PC-9 (cell line): ENCODE measurements around the gene SLC66A1. TPM values are rescaled to one million over a fixed set of nuclear protein-coding genes. Genes with fewer than 3 reads are reported as not detected.

Experiments used
- BruUV-seq: library from RNA; stranded (reverse); fragments of 400-500 nt; replicated peaks from 2 replicates; lab custom pipeline; 2021; lab: Mats Ljungman, UMichigan
- CTCF ChIA-PET: fragments of 300-600 bp; sonication (Branson Sonifier 250); formaldehyde crosslinking; loops from one replicate; lab custom pipeline; 2022; ENCODE audit warnings: antibody characterized with exemption; lab: Charles Lee
- POLR2A ChIA-PET: fragments of 300-600 bp; sonication (Branson Sonifier 250); formaldehyde crosslinking; loops from one replicate; lab custom pipeline; 2022; ENCODE audit warnings: antibody characterized with exemption; ENCODE audit not compliant: unreplicated experiment; lab: Charles Lee
- DNase-seq, 2 experiments: peaks; one replicate each; pipeline versions ENCODE4 v3.0.0 to v3.0.0-alpha.2; 2015 to 2022; ENCODE audit warnings: mixed read lengths in 1 of 2
- H2AFZ ChIP-seq: fragments of 200-600 bp; sonication (generic); 2 replicates; pipeline ENCODE4 v1.8.1; 2017; ENCODE audit warnings: antibody characterized with exemption
- H3F3A ChIP-seq: fragments of 200-600 bp; sonication (generic); 2 replicates; pipeline ENCODE4 v1.8.1; 2017; ENCODE audit warnings: antibody characterized with exemption, mild to moderate bottlenecking, low read depth; ENCODE audit not compliant: insufficient read depth
- H3K27ac ChIP-seq: fragments of 200-600 bp; sonication (generic); 2 replicates; pipeline ENCODE4 v1.6.1; 2016; ENCODE audit warnings: mixed run types
- H3K27me3 ChIP-seq: fragments of 200-600 bp; sonication (generic); 2 replicates; pipeline ENCODE4 v1.6.1; 2016; ENCODE audit warnings: low read depth, mixed run types; ENCODE audit not compliant: insufficient read depth
- H3K36me3 ChIP-seq: fragments of 200-600 bp; sonication (generic); 2 replicates; pipeline ENCODE4 v1.6.1; 2016; ENCODE audit warnings: low read depth, mixed run types
- H3K4me1 ChIP-seq: fragments of 200-600 bp; sonication (generic); replicated peaks from 2 replicates; pipeline ENCODE4 v1.6.1; 2016; ENCODE audit warnings: mixed run types; ENCODE audit not compliant: insufficient read depth
- H3K4me2 ChIP-seq: fragments of 200-600 bp; sonication (generic); 2 replicates; pipeline ENCODE4 v1.6.1; 2017; ENCODE audit warnings: mixed run types
- H3K4me3 ChIP-seq: fragments of 200-600 bp; sonication (generic); 2 replicates; pipeline ENCODE4 v1.6.1; 2016; ENCODE audit warnings: mixed run types
- H3K79me2 ChIP-seq: fragments of 200-600 bp; sonication (generic); 2 replicates; pipeline ENCODE4 v1.6.1; 2017; ENCODE audit warnings: low read depth, mixed run types
- H3K9me2 ChIP-seq: fragments of 200-600 bp; sonication (generic); 2 replicates; pipeline ENCODE4 v1.8.1; 2017; ENCODE audit warnings: mild to moderate bottlenecking; ENCODE audit not compliant: insufficient read depth
- H3K9me3 ChIP-seq: fragments of 200-600 bp; sonication (generic); 2 replicates; pipeline ENCODE4 v1.8.1; 2016; ENCODE audit warnings: low read depth; ENCODE audit not compliant: insufficient read depth
- H4K20me1 ChIP-seq: fragments of 200-600 bp; sonication (generic); 2 replicates; pipeline ENCODE4 v1.8.1; 2017; ENCODE audit not compliant: insufficient read depth
- CTCF ChIP-seq: fragments of 200-600 bp; sonication (generic); conservative IDR thresholded peaks from 2 replicates; pipeline ENCODE4 v1.6.1; 2017; ENCODE audit warnings: mixed run types, antibody characterized with exemption, mild to moderate bottlenecking, moderate library complexity
- EZH2 ChIP-seq: fragments of 200-600 bp; sonication (generic); IDR thresholded peaks from 2 replicates; pipeline ENCODE4 v1.8.0; 2017; ENCODE audit warnings: antibody characterized with exemption, low read depth
- intact Hi-C: fragments of 100-400 bp; cut with micrococcal nuclease; formaldehyde crosslinking; loops from one replicate; pipeline ENCODE4 v1.10.0; 2022; ENCODE audit not compliant: unreplicated experiment
- total RNA-seq: library from RNA; stranded (reverse); gene quantifications from 2 replicates; pipeline ENCODE4 v1.2.3, GENCODE V29; 2021

The SLC66A1 gene
- total RNA-seq, 1 experiment from 2014 or later: 13.8 TPM

GRCh38 chr1:19329611-19330010 is 17.5 kb downstream of the SLC66A1 start:
- H3K9me3 ChIP-seq: no peaks in the 10 kb centered on the region
- no peaks in the 10 kb centered on the region; the same call in 1 of the 2 replicates for H3K4me1 ChIP-seq
- no peaks in the 10 kb centered on the region for H4K20me1 ChIP-seq
- H2AFZ ChIP-seq: no peak overlapping the region
- H3K79me2 ChIP-seq: no peaks in the 10 kb centered on the region
- POLR2A ChIA-PET: no interaction called here
- no TSS peak for BruUV-seq
- no peaks in the 10 kb centered on the region for H3K9me2 ChIP-seq
- DNase-seq: no peak
- TF ChIP-seq EZH2 (no peak), CTCF (no peak)
- no peak overlapping the region for H3K4me2 ChIP-seq
- no peak overlapping the region for H3K4me3 ChIP-seq
- H3K27me3 ChIP-seq: no peaks in the 10 kb centered on the region
- H3K36me3 ChIP-seq: no peaks in the 10 kb centered on the region
- intact Hi-C loops: no loop called here
- H3F3A ChIP-seq: no peaks in the 10 kb centered on the region
- H3K27ac ChIP-seq: no peak overlapping the region
- CTCF ChIA-PET: no interaction called here

GRCh38 chr1:19330449-19331135 is 18.5 kb downstream of the SLC66A1 start:
- H3K36me3 ChIP-seq: no peaks in the 10 kb centered on the region
- H3K27me3 ChIP-seq: no peaks in the 10 kb centered on the region
- CTCF ChIA-PET: no interaction called here
- no peak overlapping the region for H2AFZ ChIP-seq
- TF ChIP-seq CTCF (no peak), EZH2 (no peak)
- H3K4me2 ChIP-seq: no peak overlapping the region
- no peaks in the 10 kb centered on the region for H3K9me3 ChIP-seq
- no peak overlapping the region for H3K27ac ChIP-seq
- no peak overlapping the region for H3K4me3 ChIP-seq
- no TSS peak for BruUV-seq
- H3K9me2 ChIP-seq: no peaks in the 10 kb centered on the region
- POLR2A ChIA-PET: no interaction called here
- intact Hi-C loops: no loop called here
- H3F3A ChIP-seq: no peaks in the 10 kb centered on the region
- no peaks in the 10 kb centered on the region for H3K79me2 ChIP-seq
- no peak for DNase-seq
- H3K4me1 ChIP-seq: no peaks in the 10 kb centered on the region; the same call in 1 of the 2 replicates
- no peaks in the 10 kb centered on the region for H4K20me1 ChIP-seq

GRCh38 chr1:19331262-19331878 is 19.2 kb downstream of the SLC66A1 start:
- H3K4me2 ChIP-seq: no peak overlapping the region
- no peaks in the 10 kb centered on the region for H3K36me3 ChIP-seq
- H3K4me3 ChIP-seq: no peak overlapping the region
- H3K9me2 ChIP-seq: no peaks in the 10 kb centered on the region
- intact Hi-C loops: no loop called here
- no peaks in the 10 kb centered on the region for H3F3A ChIP-seq
- TF ChIP-seq EZH2 (no peak), CTCF (no peak)
- no peak for DNase-seq
- no peaks in the 10 kb centered on the region for H3K27me3 ChIP-seq
- H4K20me1 ChIP-seq: no peaks in the 10 kb centered on the region
- H3K4me1 ChIP-seq: peaks cover under 1% of the 10 kb centered on the region; the same call in 1 of the 2 replicates
- no peak overlapping the region for H2AFZ ChIP-seq
- POLR2A ChIA-PET: no interaction called here
- H3K9me3 ChIP-seq: no peaks in the 10 kb centered on the region
- no peaks in the 10 kb centered on the region for H3K79me2 ChIP-seq
- CTCF ChIA-PET: no interaction called here
- no peak overlapping the region for H3K27ac ChIP-seq
- BruUV-seq: no TSS peak
